Astrocyte (in vitro differentiated cells and primary cell): Measurements from ENCODE around the gene KRT39.
"Not testable (repeated sequence)": the region's sequence is repeated elsewhere in the genome, so short reads cannot be mapped to it uniquely, and the experiment has no call there.

Experiments
- EZH2 ChIP-seq: IDR thresholded peaks from 2 replicates; pipeline ENCODE4 v1.6.1; 2012; ENCODE audit warnings: mild to moderate bottlenecking, low read length, inconsistent platforms; ENCODE audit not compliant: insufficient read depth
- TF ChIP-seq, protein P1 (sequence below): IDR thresholded peaks from 2 replicates; pipeline ENCODE4 v1.5.1; 2011; ENCODE audit warnings: low read depth, mild to moderate bottlenecking, inconsistent platforms, low read length, moderate library complexity; ENCODE audit not compliant: insufficient read depth

DNA sequence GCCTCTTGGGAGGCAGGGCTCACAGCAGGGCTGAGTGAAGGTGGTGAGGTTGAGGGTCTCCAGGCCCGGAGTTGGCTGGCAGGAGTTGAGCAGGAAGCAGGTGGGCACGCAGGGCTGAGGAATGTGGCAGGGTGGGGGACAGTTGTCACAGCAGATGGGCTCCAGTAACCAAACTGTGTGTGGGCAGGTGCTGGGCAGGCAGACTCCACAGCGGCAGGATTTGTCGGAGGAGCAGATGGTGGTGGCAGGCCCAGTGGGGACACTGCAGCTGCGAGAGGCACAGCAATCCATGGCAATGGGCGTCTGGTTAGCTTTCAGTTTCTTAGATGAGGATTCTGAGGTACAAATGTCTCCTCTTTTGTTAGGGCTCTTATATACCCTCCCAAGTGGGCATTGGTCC, 32.8 kb upstream of the KRT39 start, which contains the start of gene KRTAP3-2:
- TF ChIP-seq, protein P1, sequence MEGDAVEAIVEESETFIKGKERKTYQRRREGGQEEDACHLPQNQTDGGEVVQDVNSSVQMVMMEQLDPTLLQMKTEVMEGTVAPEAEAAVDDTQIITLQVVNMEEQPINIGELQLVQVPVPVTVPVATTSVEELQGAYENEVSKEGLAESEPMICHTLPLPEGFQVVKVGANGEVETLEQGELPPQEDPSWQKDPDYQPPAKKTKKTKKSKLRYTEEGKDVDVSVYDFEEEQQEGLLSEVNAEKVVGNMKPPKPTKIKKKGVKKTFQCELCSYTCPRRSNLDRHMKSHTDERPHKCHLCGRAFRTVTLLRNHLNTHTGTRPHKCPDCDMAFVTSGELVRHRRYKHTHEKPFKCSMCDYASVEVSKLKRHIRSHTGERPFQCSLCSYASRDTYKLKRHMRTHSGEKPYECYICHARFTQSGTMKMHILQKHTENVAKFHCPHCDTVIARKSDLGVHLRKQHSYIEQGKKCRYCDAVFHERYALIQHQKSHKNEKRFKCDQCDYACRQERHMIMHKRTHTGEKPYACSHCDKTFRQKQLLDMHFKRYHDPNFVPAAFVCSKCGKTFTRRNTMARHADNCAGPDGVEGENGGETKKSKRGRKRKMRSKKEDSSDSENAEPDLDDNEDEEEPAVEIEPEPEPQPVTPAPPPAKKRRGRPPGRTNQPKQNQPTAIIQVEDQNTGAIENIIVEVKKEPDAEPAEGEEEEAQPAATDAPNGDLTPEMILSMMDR: not testable (repeated sequence)
- TF ChIP-seq EZH2: not testable (repeated sequence)
